HG02885 (cell line): ENCODE data around the gene LIN28B.
"Not testable (repeated sequence)": the region's sequence is repeated elsewhere in the genome, so short reads cannot be mapped to it uniquely, and the experiment has no call there.

ENCODE experiments used
- ATAC-seq: cut with Tn5 transposase; IDR thresholded peaks from one replicate; pipeline ENCODE4 v1.9.1; 2021; ENCODE audit warnings: mild to moderate bottlenecking; ENCODE audit not compliant: unreplicated experiment, poor library complexity

Gene LIN28B

GRCh38 chr6:104956731-104957294, at the start of gene LIN28B:
Gene LIN28B, plus strand, starts transcription at chr6:104957107. Its CDS starts 144 bp downstream, at chr6:104957251.
- ATAC-seq, result no peak

- no peak for ATAC-seq
Measured at GRCh38 chr6:104908031-104908887, 48.6 kb upstream of the LIN28B start.

- no peak for ATAC-seq
Measured at GRCh38 chr6:104908888-104909525, 47.9 kb upstream of the LIN28B start.

- ATAC-seq, result no peak
Measured at GRCh38 chr6:104921896-104922295, 35.0 kb upstream of the LIN28B start.

GRCh38 chr6:104928141-104928540, 28.8 kb upstream of the LIN28B start:
- no peak for ATAC-seq

GRCh38 chr6:104929353-104929752, 27.6 kb upstream of the LIN28B start:
- no peak for ATAC-seq

GRCh38 chr6:104930939-104931338, 26.0 kb upstream of the LIN28B start:
- no peak for ATAC-seq

- ATAC-seq, result no peak
Measured at GRCh38 chr6:104936766-104937535, 20.0 kb upstream of the LIN28B start.

GRCh38 chr6:104940238-104940892, 16.5 kb upstream of the LIN28B start:
- ATAC-seq, result no peak

GRCh38 chr6:104940893-104941728, 15.8 kb upstream of the LIN28B start:
- no peak for ATAC-seq

GRCh38 chr6:104941729-104942091, 15.2 kb upstream of the LIN28B start:
- ATAC-seq, result no peak

GRCh38 chr6:104943781-104944180, 13.1 kb upstream of the LIN28B start:
- ATAC-seq, result no peak

- no peak for ATAC-seq
Measured at GRCh38 chr6:104949206-104949605, 7.7 kb upstream of the LIN28B start.

GRCh38 chr6:104951677-104952076, 5.2 kb upstream of the LIN28B start:
- no peak for ATAC-seq

GRCh38 chr6:104952911-104953399, 4.0 kb upstream of the LIN28B start:
- no peak for ATAC-seq

GRCh38 chr6:104953400-104954189, 3.3 kb upstream of the LIN28B start:
- ATAC-seq, result not testable (repeated sequence)

GRCh38 chr6:104954190-104954797, 2.6 kb upstream of the LIN28B start:
- ATAC-seq, result no peak

GRCh38 chr6:104955491-104955890, 1.4 kb upstream of the LIN28B start:
- no peak for ATAC-seq
